Heart left ventricle (tissue), 13 donors: ENCODE results near the gene PLSCR1.

Experiments
- CTCF ChIP-seq, 12 donors: fragments of 200-600 bp; sonication (generic) in 4 of 12; IDR thresholded peaks; one replicate each; pipeline versions ENCODE4 v1.5.0 to v1.8.0; 2018 to 2022; ENCODE audit warnings: antibody characterized with exemption in 12 of 12, mild to moderate bottlenecking in 5 of 12
- POLR2A ChIP-seq, 2 donors: fragments of 450-650 bp; IDR thresholded peaks; one replicate each; pipeline ENCODE4 v1.6.1; 2017; ENCODE audit warnings: antibody characterized with exemption in 2 of 2, mild to moderate bottlenecking in 2 of 2, moderate library complexity in 2 of 2
- donor health status: ischemic (EF 13 %, LVEDD 7.1; RV severe dilation, severe dysfunction).
- donor health status: DM: no; HTN: yes; CAD: no.
- donor health status: DM: no; HTN: no; CAD: no.
- donor health status: ischemic (EF 25% LVEDD 6.9; RV normal size, moderate dysfunction).
- donor health status: ischemic (EF 25% LVEDD 5.7; RV mildly dilated, moderate dysfunction).
- donor health status: ischemic (EF 35%, LVEDD 5.7; RV mildly dilated, moderate dysfunction).
- donor health status: nonischemic (EF 11% LVEDD 7.7; RV severe dilation, severe dysfunction).
- donor health status: DM: yes; HTN: yes; CAD: no.
- donor health status: PGD.
- donor health status: ischemic (EF 29% LVEDD 5.4; RV normal size, mild dysfunction).
- donor health status: nonischemic (EF 23%, LVEDD 6.1; RV moderate dilation, normal function).

GRCh38 chr3:146532406-146532805 is 12.0 kb downstream of the PLSCR1 start:
- TF ChIP-seq CTCF (IDR thresholded peaks at IDR 0.05) (no peak), POLR2A (IDR thresholded peaks at IDR 0.05) (no peak)
